Brain pericyte (primary cell): ENCODE results near the gene EHHADH.

Experiments used
- DNase-seq: peaks from one replicate; pipeline ENCODE4 v3.0.0-alpha.2; 2012; ENCODE audit warnings: low read depth, low spot score

The EHHADH gene

DNA sequence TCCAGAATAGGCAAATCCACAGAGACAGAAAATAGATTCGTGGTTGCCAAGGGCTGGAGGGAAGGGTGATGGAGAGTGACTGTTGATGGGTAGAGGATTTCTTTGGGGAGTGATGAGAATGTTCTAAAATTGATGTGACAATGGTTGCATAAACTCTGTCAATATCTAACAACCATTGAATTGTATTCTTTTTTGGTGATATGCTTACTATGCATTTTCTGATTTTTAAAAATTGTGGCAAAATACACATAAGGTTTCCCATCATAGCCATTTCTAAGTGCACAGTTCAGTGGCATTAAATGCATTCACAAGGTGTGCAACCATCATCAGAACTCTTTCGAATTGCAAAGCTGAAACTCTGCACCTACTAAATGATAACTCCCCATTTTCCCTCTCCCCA is 56.8 kb downstream of the EHHADH start:
- DNase-seq: no peak

DNA sequence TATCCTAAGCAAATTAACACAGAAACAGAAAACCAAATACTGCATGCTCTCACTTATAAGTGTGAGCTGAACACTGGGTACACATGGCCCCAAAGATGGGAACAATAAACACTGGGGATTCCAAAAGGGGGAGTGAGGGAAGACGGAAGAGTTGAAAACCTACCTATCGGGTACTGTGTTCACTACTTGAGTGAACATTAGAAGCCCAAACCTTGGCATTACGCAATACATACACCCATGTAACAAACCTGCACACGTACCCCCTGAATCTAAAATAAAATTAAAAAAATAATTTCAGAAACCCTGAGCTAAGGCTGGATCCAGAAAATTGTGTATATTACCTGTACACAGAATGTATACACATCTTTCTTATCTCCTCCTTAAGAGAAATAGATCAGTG is 58.2 kb downstream of the EHHADH start:
- DNase-seq: no peak

DNA sequence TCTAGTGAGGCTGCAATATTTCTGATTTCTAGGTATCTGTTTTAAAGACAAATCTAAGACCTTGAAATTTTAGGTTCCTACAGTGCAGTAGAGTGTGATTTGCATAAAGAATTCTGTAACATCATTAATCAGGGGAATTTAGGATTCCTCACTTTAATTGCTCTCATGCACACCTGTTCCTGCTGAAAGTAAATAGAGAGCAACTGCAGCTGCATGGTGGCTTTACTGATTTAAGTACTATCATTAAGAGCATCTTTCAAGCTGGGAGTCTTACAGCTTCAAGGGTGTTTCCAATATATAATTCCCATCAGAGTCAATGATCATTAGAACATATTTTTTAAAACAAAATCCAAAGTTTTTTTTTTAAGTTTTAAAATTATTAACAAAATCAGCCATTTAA is 65.0 kb downstream of the EHHADH start:
- DNase-seq: no peak

DNA sequence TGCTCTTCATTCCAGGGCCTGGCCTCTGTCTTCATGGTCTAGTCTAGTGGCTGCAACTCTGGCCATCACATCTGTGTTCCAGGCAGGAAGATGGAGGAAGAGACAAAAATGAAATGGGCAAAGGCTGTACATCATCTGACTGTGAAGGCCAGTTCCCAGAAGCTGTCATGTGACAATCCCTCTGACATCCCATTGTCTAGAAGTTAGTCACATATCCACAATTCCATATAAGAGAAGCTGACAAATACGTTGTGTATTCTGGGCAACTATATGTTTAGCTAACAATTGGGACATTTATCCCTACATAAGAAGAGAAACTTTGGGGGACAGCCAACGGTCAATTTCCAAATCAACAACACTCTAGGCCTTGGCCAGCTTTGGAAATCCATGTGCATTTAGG is 66.5 kb downstream of the EHHADH start:
- no peak for DNase-seq

DNA sequence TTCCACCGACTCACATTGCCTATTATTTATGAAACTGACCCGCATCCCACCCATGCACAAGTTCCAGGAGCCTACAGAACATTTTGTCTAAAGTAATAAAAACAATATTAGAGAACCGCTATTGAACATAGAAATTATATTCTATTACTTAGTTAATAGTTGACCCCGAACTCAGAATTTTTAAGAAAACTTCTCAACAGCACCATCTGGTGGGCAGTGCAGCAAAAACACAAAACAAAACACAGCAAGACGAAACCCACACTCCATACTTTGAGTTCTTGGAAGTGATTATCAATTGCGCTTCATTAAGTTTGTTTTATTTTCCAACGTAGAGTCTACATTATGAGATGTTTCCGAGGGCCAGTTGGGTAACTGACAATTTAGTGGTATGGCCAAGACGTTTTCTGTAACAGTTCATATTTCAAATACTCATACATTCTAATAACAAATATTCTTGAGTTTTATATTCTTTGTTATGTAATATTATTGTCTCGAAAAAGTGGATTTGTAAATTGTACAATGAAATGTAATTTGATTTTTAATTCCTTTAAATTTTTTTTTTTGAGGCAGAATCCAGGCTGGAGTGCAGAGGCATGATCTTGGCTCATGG is 77.0 kb downstream of the EHHADH start:
- no peak for DNase-seq

DNA sequence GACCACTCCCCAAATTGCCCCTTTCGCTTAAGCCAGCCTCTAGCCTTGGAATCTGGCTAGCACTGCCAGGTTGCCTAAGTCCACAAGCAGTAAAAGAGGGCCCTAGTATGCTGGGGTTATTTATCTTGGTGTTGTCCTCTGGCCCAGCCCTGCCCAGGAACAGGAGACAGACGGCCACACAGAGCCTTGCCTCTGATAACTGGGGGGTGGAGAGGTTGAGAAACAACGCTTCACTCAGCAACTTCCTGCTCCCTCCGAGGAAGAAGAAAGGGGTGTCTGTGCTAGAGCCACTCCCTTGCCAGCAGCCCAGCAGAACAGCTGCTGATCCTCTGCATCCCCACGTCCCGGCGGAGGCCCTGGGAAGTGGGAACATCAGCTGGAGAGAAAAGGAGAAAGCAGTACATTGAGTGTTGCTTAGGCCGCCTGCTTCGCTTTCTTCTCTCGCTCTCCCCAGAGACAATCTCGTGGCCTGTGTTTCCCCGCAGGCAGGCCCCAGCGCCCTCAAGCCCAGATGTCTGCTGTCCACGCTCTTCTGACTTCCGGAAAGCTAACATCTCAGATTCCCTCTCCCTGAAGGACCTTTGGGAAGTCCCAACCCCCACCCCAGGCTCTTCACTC is 78.4 kb downstream of the EHHADH start:
- no peak for DNase-seq

DNA sequence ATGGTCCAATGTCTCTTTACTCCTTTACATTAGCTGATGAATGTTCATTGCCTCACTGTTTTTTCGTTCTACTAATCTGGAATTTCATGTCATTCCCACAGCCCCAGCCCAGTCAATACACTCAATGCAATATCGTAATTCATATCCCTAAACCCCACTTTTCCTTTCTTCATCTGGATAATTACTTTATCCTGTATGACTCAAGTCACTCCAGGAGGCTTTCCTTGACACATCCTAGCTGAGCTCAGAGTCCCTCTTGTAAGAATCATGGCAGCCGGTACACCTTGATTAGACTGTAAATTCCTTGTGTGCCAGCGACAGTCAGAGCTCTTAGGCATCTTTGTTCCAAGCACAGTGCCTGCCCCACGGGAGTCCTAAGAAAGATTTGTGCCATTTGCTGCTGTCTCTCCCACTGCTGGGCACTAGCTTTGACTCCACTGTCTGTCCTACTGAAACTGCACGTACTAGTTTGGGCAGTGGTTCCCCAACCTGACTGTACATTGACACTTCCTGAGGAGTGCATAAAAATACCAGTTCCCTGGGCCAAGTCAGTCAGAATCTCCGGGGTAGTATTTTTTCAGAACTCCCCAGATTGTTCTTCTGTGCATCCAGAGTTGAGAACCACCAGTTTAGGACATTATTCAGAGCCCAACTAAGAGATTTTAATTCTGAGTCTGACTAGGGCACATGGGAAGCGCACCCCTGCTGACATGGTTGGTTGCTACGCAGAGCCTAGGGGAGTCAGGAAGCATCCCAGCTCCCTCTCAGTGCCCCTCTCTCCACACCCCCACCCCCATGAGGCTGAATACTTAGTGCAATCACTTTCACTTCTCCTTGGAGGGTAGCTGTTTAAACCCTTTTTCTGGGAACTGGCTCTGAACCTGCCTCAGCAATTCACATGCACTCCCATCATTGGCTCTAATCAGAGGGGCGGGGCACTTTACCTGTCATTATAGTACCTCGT is 81.5 kb downstream of the EHHADH start:
- DNase-seq: no peak

DNA sequence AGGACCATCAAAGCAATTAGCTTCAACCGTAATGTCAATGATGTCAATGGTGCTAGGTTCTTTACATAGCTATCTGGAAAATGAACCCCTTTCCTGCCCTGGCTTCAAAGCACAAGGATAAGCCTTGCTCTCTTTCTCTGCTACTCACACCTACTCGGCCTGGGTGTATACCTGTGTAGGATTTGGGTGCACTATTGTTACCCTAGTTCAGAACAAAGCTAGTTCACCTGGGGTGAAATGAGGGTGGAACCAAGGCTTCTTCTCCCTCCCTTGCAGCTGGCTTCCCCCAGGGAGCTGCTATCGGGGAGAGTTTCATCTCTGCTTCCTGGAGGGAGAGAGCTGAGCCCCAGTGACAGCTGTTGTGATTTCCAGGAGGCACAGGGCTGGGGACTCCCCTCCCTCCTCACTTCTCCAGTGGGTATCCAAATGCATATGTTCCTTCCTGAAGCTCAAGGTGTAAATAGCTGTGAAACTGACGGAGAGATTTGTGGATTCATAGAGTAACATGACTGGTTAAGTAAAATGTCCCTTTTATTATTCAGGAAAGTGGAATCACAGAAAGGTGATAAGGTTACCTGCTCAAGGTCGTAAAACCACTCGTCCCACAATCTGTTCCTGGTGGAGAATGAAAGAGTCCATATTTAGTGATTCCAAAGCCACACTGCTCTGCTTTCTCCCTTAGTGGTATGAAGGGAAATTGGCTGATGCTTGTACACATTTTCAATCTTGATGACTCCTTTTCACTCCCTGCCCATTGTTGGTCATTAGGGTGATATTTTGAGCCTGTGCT is 89.2 kb downstream of the EHHADH start:
- DNase-seq: no peak

DNA sequence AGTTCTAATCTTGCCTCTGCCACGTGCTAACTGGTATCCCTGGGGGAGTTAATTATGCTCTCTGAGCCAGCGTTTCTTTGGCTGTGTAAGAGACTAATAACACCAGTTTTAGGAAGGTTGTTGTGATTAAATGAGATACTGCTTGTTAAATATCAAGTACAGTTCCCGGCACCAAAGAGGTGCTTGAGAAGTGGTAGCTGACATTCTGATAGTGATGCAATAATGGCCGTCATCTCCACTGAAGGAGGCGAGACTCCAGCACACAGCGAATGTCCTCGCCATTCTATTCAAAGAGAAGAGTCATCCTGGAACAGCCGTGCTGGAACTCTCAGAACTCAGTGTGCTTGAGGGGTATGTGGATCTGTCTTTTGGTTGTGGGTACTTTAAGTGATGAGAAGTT is 91.2 kb downstream of the EHHADH start:
- DNase-seq: no peak

DNA sequence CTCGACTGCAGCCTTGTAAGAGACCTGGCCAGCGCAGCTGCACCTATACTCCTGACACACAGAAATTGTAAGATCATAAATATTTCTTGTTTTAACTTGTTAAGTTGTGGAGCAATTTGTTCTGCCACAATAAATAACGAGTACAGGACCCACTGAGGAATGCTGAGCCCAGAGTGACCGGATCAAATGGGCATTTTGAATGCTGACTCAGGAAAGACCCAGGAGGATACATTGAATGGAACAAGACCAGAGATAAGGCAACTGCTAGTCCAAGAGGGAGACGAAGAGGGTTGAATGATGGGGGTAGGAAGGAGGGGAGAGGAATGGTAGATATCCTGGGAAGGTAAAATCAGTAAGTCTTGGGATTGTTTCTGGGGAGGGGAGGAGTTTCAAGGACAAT is 92.1 kb downstream of the EHHADH start:
- no peak for DNase-seq

DNA sequence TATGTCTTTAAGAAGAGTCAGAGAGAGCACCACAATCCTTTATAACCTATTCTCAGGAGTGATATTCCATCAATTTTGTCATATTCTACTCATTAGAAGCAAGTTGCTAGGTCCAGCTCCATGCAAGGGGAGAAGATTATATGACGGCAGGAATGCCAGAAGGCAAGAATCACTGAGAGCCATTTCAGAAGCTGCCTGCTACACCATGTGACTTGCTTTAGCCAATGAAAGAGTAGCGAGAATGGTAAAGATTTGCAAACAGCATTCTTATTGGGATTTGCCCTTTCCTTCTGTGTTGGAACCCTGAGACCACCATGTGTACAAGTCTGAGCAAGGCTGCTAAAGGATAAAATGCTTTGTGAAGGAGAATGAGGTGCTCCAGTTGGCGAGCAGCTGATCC is 96.5 kb downstream of the EHHADH start:
- no peak for DNase-seq

DNA sequence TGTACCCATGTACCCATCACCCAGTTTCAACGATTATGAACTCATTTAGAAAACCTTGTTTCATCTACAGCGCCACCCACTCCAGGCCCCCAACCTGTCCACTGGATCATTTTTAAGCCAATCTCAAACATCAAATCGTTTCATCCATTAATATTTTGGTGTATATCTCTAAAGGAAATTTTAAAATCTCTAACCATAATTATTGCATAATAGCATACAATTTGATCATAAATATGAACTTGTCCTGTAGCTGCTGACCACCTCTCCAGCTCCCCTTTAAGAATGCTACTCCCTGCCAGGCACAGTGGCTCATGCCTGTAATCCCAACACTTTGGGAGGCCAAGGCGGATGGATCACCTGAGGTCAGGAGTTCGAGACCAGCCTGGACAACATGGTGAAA is 98.2 kb downstream of the EHHADH start:
- DNase-seq: no peak

DNA sequence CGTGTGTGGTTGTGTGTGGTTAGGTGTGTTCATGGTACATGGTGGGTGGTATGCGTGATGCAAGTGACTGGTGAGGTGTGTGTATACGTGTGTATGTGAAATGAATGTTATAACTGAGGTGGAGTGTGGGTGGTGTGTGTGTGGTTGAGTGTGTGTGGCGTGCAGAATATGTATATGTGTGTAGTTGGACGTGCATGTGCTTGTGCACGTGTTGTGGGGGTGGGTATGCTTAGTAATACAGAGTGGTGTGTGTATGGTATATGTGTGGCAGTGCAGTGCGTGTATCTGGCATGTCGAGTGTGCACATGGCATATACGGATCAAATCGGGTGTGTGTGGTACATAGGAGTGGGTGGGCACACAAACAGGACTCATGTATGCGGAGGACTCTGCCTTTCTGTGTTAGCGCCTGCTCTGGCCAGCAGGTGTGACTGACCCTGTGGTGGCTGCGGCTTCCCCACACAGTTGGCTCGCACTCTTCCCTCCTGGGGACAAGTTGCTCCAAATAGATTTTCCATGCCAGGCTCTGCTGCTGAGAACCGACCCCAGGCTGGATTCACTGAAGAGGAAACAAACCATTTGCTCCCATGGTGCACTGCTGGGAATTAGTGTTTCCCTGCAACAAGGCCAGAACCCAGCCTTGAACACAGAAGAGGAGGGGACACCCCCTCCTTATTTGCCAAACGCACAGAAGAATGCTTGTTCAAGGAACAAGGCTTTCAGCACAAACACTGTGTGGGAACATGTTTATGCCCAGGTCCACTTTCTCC is 99.8 kb downstream of the EHHADH start:
- DNase-seq: no peak

DNA sequence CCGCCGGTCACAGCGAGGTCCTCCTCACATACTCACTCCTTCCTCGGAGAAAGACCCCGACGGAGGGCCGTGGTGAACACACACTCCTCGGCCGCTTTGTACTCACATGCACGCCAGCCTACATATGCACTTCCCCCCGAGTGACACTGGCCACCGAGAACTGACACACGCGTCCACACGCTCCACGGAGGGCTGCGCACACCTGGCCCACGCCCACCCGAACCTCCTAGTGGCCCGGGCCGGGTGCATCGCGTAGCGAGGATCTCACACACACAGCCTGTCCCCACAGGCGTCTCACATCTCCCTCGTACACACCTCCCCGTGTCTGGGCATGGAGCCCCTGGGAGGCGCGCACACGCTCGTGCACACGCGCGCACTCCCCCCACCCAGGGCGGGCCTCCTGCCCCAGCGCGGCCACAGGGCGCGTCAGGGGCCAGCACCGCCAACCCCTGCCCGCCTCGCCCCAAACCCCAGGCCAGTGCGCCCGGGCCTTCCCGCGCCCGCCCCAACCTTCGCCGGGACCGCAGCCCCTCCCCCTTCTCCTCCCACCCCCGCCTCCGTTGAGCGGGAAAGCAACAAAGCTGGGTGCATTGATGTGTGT is 100.6 kb downstream of the EHHADH start:
- no peak for DNase-seq

DNA sequence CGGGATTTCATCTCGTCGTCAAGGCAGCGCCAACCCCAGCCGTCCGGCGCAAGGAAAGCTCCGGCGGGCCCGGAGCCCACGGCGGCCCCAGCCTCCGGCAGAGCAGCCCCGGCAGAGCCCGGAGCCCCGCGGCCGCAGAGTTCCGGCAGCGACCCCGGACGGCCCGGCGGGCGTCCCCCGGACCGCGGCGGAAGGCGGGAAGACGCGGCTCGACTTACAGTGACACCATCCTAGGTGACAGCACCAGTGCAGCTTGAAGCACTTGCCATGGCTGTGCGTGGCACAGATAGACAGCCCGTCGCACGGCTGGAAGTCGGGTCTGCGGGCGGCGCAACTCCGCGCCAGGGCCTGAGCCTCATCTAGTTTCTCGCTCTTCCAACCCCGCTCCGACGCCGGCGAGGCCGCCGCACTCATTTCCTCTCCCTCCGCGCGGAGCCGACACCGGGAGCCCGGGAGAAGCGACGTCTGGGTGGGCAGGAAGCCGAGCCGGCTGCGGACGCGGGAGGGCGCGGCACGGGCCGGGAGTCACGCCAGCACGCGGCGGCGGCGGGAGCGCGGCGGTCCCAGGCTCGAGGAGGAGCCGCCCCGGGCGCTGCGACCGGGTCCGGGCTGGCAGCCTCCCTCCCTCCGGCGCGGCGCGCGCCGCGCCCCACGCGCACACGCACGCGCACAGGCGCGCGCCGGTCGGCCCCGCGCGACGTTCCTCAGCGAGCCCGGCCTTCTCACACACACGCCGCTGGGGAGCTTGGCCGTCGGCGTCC is 101.3 kb downstream of the EHHADH start, which contains the start of gene C3orf70:
Gene C3orf70, minus strand, starts transcription at position 651 of the 761 bp plus-strand sequence. Its CDS starts 237 bp downstream, at position 414.
- DNase-seq: no peak

DNA sequence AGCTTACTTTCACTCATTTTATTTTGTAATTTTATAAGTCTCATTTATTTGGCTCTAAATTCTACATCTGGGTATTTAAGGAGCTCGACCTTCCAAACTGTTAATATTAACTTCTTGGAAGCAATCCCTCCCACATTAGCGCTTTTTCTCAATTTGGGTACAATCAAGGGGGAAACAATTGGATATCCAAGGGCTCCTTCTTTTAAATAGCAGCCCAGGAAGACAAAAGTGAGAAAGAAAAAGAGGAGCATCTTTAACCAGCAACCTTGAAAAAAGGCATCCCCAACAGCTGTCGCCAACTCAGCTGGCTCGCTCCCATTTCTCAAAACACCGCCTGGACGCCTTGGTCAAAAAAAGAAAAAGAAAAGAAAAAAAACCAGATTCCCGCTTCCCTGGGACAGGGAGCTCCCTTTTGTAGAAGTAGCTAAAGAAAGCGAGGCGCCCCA is 101.9 kb downstream of the EHHADH start:
- no peak for DNase-seq

DNA sequence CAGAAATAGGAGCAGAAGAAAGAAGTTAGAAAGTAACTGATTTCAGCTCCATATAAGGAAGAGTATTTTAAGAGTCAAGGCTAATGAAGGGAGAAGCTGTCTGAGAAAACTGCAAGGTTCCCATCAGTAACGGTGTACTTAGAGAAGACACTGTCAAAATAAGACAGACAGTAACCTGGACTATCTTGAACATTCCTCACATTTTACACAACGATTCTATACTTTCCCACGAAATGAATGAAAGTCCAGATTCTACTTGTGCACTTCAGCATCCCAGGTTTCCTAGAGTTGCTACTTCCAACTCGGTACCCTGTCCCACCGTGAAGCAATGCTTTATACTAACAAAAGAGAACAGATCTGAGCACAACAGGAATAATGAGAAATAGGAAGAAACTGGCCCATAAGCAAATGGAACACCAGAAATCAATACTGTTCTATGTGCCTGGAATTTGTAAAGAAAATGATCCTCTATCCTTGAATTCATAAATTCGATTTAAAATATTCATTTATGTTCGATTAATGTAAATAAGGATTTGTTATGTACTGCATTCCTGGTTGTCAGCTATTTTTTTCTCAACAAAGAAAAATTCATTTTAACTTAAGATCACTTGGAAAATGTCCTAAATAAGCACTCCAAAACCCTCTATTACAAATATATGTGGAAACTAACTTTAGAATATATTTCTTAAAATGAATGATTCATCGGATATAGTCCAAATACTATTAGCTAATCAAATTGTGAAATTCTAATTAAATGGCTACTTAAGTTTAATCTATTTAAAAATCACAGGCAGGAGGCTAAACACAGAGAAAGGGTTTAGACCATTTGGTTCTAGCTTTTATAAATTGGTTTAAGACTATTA is 102.5 kb downstream of the EHHADH start:
- no peak for DNase-seq

DNA sequence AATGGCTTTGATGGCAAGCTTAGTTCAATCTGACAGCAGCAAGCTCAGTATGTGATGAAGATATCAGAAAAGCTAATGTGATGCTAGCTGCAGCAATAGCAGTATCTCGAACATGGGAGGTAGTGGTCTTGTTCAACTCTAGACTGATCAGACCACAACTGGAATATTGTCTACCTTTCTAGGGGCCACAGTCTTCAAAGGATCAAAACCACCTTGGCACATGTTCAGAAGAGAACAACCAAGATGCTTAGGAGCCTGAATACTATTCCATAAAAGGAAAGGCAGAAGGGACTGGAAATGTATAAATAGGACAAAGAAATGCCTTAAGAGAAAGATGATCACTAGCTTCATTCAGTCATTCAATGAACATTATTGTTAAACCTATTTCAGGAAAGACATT is 103.3 kb downstream of the EHHADH start:
- no peak for DNase-seq

DNA sequence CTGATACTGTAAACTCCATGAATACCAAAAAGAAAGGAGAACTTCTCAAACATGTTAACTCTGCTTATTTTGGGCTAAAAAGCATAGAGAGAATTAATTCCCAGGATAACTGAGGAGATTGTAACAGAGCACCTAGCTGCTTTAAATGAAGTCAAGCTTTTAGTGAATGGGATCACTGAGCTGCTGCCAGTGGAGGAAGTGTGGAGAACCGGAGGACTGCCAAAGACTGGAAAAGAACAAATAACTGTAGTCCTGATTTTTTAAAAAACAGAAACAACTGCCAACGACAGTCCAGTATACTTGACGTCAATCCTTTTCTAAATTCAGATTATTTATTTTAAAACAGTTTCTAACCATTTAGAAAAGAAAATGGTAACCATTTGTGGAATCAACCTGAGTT is 104.3 kb downstream of the EHHADH start:
- DNase-seq: no peak
